ENCODE data around the gene PACS1.
"Not testable (repeated sequence)": the region's sequence is repeated elsewhere in the genome, so short reads cannot be mapped to it uniquely, and the experiment has no call there.

Gene PACS1

GRCh38 chr11:66111158-66111557 is 41.1 kb downstream of the PACS1 start:
- DNase-seq: peak in 2 of 4 experiments; percentile 23 to 38

- peak; percentile 14 to 31 (median 28) for DNase-seq
Measured at GRCh38 chr11:66112041-66112491, 42.0 kb downstream of the PACS1 start.

- DNase-seq: peak; percentile 53 to 76 (median 68)
Measured at GRCh38 chr11:66112601-66113499, 42.8 kb downstream of the PACS1 start.

- DNase-seq: not testable (repeated sequence)
Measured at GRCh38 chr11:66114957-66115356, 44.9 kb downstream of the PACS1 start.

GRCh38 chr11:66115638-66116301 is 45.7 kb downstream of the PACS1 start:
- no peak for DNase-seq

- DNase-seq: no peak
Measured at GRCh38 chr11:66116576-66117361, 46.7 kb downstream of the PACS1 start.

GRCh38 chr11:66118847-66119246 is 48.8 kb downstream of the PACS1 start:
- DNase-seq: no peak

- no peak for DNase-seq
Measured at GRCh38 chr11:66119348-66120133, 49.5 kb downstream of the PACS1 start.

- no peak for DNase-seq
Measured at GRCh38 chr11:66121466-66121865, 51.4 kb downstream of the PACS1 start.

- DNase-seq: no peak
Measured at GRCh38 chr11:66123902-66124301, 53.8 kb downstream of the PACS1 start.

GRCh38 chr11:66124564-66124963 is 54.5 kb downstream of the PACS1 start:
- no peak for DNase-seq

GRCh38 chr11:66126064-66126463 is 56.0 kb downstream of the PACS1 start:
- DNase-seq: peak; percentile 52 to 67 (median 64)

GRCh38 chr11:66126808-66127555 is 56.9 kb downstream of the PACS1 start:
- DNase-seq: peak; percentile 75 to 89 (median 87)

- DNase-seq: no peak
Measured at GRCh38 chr11:66130978-66131377, 60.9 kb downstream of the PACS1 start.

- DNase-seq: no peak
Measured at GRCh38 chr11:66131937-66132632, 62.0 kb downstream of the PACS1 start.

- no peak for DNase-seq
Measured at GRCh38 chr11:66133216-66133775, 63.2 kb downstream of the PACS1 start.

- DNase-seq: no peak
Measured at GRCh38 chr11:66136752-66137123, 66.7 kb downstream of the PACS1 start.

- DNase-seq: no peak
Measured at GRCh38 chr11:66139817-66140404, 69.8 kb downstream of the PACS1 start.

- no peak for DNase-seq
Measured at GRCh38 chr11:66142370-66143263, 72.5 kb downstream of the PACS1 start.
